GM18951 (cell line): Measurements from ENCODE around the gene GCG.

ENCODE experiments used
- POLR2A ChIP-seq: IDR thresholded peaks from 4 replicates; pipeline ENCODE4 v1.6.1; 2011; ENCODE audit warnings: mild to moderate bottlenecking; ENCODE audit not compliant: insufficient read length, insufficient read depth; ENCODE audit errors: extremely low read depth
- in situ Hi-C: fragments of 300-500 bp; cut with MboI; formaldehyde crosslinking; loops from one replicate; pipeline ENCODE4 v1.12.0; 2022; ENCODE audit warnings: low sequenced_read_pairs, mixed read lengths, inconsistent platforms; ENCODE audit not compliant: unreplicated experiment

GCG gene

GRCh38 chr2:162152147-162152546 is at the start of gene GCG:
Gene GCG (minus strand): TSS chr2:162152247. CDS start chr2:162149178, 3,069 bp downstream.
- in situ Hi-C loops: no loop called here
- TF ChIP-seq POLR2A: no peak

DNA sequence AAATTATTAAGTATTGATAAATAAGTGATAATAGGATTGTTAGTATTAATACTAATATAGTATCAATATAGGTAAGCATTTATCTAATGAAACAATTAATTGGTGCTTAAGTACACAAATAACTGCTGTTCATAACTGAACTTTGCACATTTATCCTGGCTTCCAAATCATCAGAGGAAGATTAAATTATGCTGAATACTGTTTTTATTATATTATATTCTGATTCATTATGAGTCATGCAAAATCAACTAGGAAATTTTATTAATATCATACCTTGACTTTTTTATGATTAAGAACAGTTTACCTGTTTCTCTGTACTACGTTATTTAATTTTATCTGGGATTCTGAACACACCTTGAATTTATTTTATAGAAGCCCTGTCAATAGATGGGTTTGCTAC is 48.6 kb upstream of the GCG start:
- TF ChIP-seq POLR2A: no peak
- in situ Hi-C loops: no loop called here

- in situ Hi-C loops: no loop called here
- no peak for TF ChIP-seq POLR2A
Measured at GRCh38 chr2:162199913-162200312, 47.9 kb upstream of the GCG start.

DNA sequence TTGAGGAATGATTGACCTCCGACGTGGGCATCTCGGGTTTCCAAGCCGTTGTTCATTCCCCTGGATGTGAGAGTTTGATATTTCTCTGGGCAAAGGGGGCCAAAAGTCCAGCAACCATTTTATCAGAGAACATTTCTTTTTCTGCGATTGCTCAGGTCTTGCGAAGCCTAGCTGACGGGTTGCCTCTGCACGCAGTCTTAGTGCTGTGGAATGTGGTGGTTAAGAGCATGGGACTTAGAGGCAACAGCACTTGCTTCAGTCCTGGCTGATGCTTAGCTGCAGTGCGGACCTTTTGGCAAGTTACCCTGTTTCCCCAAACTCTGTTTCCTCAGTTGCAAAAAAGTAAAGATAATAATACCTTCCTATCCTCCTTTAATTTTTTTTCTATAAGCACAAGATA is 46.2 kb upstream of the GCG start:
- TF ChIP-seq POLR2A: no peak
- in situ Hi-C loops: no loop called here

DNA sequence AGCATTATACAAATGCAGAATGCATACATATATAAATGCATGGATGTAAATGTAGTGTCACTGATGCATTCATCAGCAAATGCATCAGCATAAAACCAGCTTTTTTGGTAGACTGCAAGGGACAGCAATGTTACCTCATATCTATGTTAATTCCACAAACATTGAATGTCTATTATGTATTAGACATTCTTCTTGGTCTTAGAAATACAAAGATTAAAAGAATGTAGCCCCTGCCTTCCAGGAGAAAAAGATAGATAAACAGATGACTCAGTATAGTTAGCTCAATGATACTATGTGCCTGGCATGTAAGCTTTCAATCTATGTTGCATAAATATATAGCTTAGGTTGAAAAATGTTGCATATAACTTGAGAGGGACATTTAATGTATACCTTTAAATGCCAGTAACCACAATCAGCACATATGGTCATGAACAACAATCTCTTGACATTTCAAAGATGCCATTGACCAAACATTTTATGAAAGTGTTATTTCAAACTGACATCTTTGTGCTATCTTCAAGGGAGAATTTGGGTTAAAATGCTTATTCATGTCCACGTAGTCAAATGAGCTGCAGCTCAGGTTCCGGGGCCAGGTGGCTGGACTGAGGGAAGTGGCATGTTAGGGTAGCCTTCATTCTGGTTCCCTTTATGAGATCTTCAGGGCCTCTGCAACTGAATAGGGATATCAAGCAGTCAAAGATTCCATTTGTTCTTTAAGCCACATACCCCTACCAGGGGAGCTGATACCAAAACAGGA is 45.2 kb upstream of the GCG start:
- in situ Hi-C loops: no loop called here
- no peak for TF ChIP-seq POLR2A

GRCh38 chr2:162196638-162197037 is 44.6 kb upstream of the GCG start:
- no peak for TF ChIP-seq POLR2A
- in situ Hi-C loops: no loop called here

DNA sequence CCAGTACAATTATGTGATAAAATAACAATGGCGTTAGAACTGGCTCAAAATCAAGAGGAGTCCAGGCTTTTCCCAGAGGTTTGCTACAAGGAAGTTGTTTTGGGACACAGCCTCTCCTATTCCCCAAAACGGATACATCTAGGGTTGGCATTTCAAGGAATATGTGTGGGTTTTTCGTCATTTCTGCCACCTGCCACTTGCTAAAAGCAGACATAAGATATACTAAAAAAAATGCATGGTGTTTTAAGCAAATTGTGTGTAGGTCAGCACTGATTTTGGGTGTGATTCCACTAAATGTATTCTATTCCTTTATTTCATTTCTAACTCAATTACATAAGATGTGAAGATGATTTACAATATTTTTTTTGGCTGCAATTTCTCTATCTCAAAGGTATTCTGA is 36.4 kb upstream of the GCG start:
- in situ Hi-C loops: no loop called here
- no peak for TF ChIP-seq POLR2A

DNA sequence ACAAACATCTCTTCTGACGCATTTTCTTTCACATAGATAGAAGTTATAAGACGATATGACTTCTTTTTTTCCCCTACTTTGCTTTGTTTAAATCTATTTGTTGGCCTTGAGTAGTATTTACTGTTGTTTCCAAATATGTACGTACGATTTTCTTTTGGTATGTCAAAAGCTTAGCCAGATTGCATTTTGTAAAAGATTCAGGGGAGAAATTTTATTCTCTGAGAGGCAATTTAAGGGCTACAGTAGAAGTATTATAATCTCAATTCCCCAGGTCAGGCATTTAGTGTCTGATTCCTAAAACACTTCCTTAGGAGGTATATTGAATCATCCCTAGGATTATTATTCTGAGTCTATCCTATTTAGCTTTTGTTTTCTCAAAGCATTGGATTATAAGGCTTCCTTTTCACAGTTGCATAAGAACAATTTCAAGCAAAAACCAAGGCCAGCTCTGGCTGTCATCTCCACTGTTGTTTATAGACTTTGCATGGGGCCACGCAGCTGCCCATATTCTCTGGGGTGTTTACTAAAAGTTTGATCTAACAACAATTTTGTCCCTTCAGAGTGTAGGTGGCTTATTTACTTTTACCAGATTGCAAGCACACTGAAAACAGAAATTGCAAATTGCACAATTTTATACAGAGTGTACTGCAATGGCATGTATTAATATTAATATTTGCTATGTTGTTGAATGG is 33.6 kb upstream of the GCG start:
- in situ Hi-C loops: no loop called here
- no peak for TF ChIP-seq POLR2A

GRCh38 chr2:162184821-162185450 is 32.9 kb upstream of the GCG start:
- TF ChIP-seq POLR2A: no peak
- in situ Hi-C loops: no loop called here

DNA sequence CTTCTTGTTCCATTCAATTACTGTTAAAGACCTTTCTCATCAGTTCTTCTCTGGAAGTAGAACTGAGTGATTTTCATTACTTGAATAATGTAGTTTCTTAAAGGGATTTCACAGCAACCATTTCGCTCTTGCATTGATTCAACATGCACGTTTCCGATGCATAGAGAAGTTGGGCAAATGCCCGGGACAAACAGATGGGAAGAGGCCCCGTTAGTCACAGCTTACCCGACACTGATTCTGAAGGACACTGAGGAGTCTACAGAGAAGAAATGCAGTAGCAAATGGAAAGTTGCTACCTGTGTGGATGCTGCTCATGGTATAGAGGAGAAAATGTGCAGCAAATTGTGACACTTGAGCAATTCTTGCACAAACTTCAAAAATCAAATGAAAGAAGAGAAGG is 32.3 kb upstream of the GCG start:
- in situ Hi-C loops: no loop called here
- no peak for TF ChIP-seq POLR2A

- no peak for TF ChIP-seq POLR2A
- in situ Hi-C loops: no loop called here
Measured at GRCh38 chr2:162182395-162182794, 30.3 kb upstream of the GCG start.

GRCh38 chr2:162177301-162177700 is 25.3 kb upstream of the GCG start:
- no peak for TF ChIP-seq POLR2A
- in situ Hi-C loops: no loop called here

- TF ChIP-seq POLR2A: no peak
- in situ Hi-C loops: no loop called here
Measured at GRCh38 chr2:162175714-162176113, 23.7 kb upstream of the GCG start.

GRCh38 chr2:162174746-162175145 is 22.7 kb upstream of the GCG start:
- TF ChIP-seq POLR2A: no peak
- in situ Hi-C loops: no loop called here
